Nephron progenitor cell (in vitro differentiated cells): ENCODE results near the gene ADRA2C.

ENCODE experiments used
- DNase-seq: peaks from one replicate; pipeline ENCODE4 v3.0.0; 2021
- H3K27ac Mint-ChIP-seq: 2 replicates; pipeline ENCODE4 v1.8.0; 2021; ENCODE audit warnings: mild to moderate bottlenecking, moderate library complexity, mixed read lengths
- H3K27me3 Mint-ChIP-seq: 2 replicates; pipeline ENCODE4 v1.8.0; 2021; ENCODE audit warnings: mild to moderate bottlenecking, low read depth, mixed read lengths; ENCODE audit not compliant: poor library complexity
- H3K36me3 Mint-ChIP-seq: 2 replicates; pipeline ENCODE4 v1.8.0; 2021; ENCODE audit warnings: low read depth, mixed read lengths
- H3K4me1 Mint-ChIP-seq: 2 replicates; pipeline ENCODE4 v1.8.0; 2021; ENCODE audit warnings: mixed read lengths
- H3K4me3 Mint-ChIP-seq: 2 replicates; pipeline ENCODE4 v1.8.0; 2021; ENCODE audit warnings: mild to moderate bottlenecking, moderate library complexity, mixed read lengths
- H3K9me3 Mint-ChIP-seq: 2 replicates; pipeline ENCODE4 v1.8.0; 2021; ENCODE audit warnings: mild to moderate bottlenecking, moderate library complexity, mixed read lengths
- CTCF ChIP-seq: fragments of 200-600 bp; sonication (generic); IDR thresholded peaks from 2 replicates; pipeline ENCODE4 v1.5.0; 2021; ENCODE audit warnings: antibody characterized with exemption

The ADRA2C gene

GRCh38 chr4:3724319-3725231 lies 41.6 kb upstream of the ADRA2C start:
- peak overlapping the region; percentile 73 for H3K4me3 Mint-ChIP-seq
- peaks cover 80% of the 10 kb centered on the region for H3K27me3 Mint-ChIP-seq

GRCh38 chr4:3725936-3726870 lies 40.0 kb upstream of the ADRA2C start:
- H3K9me3 Mint-ChIP-seq, result no peaks in the 10 kb centered on the region
- no peak for DNase-seq
- no peak for TF ChIP-seq CTCF
- no peak overlapping the region for H3K27ac Mint-ChIP-seq
- peaks cover 23% of the 10 kb centered on the region for H3K4me1 Mint-ChIP-seq
- H3K27me3 Mint-ChIP-seq, result peaks cover 67% of the 10 kb centered on the region
- H3K36me3 Mint-ChIP-seq, result no peaks in the 10 kb centered on the region
- H3K4me3 Mint-ChIP-seq, result no peak overlapping the region

More at GRCh38 chr4:3724319-3725231, 41.6 kb upstream of the ADRA2C start:
- DNase-seq, result peak; percentile 33
- H3K36me3 Mint-ChIP-seq, result no peaks in the 10 kb centered on the region
- no peak for TF ChIP-seq CTCF
- H3K27ac Mint-ChIP-seq, result no peak overlapping the region
- H3K4me1 Mint-ChIP-seq, result peaks cover 33% of the 10 kb centered on the region
- peaks cover 5% of the 10 kb centered on the region for H3K9me3 Mint-ChIP-seq

- H3K27me3 Mint-ChIP-seq, result peaks cover 61% of the 10 kb centered on the region
- DNase-seq, result no peak
These were observed 38.2 kb upstream of the ADRA2C start for GRCh38 chr4:3727847-3728469.

GRCh38 chr4:3729188-3729881 lies 36.9 kb upstream of the ADRA2C start:
- H3K36me3 Mint-ChIP-seq, result no peaks in the 10 kb centered on the region
- H3K4me1 Mint-ChIP-seq, result peaks cover 14% of the 10 kb centered on the region
- no peak overlapping the region for H3K27ac Mint-ChIP-seq

More at GRCh38 chr4:3727847-3728469, 38.2 kb upstream of the ADRA2C start:
- TF ChIP-seq CTCF, result no peak
- peaks cover 17% of the 10 kb centered on the region for H3K4me1 Mint-ChIP-seq
- no peak overlapping the region for H3K4me3 Mint-ChIP-seq
- no peak overlapping the region for H3K27ac Mint-ChIP-seq
- no peaks in the 10 kb centered on the region for H3K36me3 Mint-ChIP-seq
- H3K9me3 Mint-ChIP-seq, result no peaks in the 10 kb centered on the region

More at GRCh38 chr4:3729188-3729881, 36.9 kb upstream of the ADRA2C start:
- no peak overlapping the region for H3K4me3 Mint-ChIP-seq
- no peak for TF ChIP-seq CTCF
- H3K9me3 Mint-ChIP-seq, result no peaks in the 10 kb centered on the region
- DNase-seq, result no peak
- H3K27me3 Mint-ChIP-seq, result peaks cover 55% of the 10 kb centered on the region
